ENCODE results near the gene USF2. TPM values are rescaled to one million over a fixed set of nuclear protein-coding genes. Genes with fewer than 3 reads are reported as not detected.

Gene USF2
- total and polyA plus RNA-seq, 10 of the 15 experiments (the other 5 are each of a cell fraction or from before 2014, with no cell fraction given), result 0.56 to 157 (median 65.5) TPM

DNA sequence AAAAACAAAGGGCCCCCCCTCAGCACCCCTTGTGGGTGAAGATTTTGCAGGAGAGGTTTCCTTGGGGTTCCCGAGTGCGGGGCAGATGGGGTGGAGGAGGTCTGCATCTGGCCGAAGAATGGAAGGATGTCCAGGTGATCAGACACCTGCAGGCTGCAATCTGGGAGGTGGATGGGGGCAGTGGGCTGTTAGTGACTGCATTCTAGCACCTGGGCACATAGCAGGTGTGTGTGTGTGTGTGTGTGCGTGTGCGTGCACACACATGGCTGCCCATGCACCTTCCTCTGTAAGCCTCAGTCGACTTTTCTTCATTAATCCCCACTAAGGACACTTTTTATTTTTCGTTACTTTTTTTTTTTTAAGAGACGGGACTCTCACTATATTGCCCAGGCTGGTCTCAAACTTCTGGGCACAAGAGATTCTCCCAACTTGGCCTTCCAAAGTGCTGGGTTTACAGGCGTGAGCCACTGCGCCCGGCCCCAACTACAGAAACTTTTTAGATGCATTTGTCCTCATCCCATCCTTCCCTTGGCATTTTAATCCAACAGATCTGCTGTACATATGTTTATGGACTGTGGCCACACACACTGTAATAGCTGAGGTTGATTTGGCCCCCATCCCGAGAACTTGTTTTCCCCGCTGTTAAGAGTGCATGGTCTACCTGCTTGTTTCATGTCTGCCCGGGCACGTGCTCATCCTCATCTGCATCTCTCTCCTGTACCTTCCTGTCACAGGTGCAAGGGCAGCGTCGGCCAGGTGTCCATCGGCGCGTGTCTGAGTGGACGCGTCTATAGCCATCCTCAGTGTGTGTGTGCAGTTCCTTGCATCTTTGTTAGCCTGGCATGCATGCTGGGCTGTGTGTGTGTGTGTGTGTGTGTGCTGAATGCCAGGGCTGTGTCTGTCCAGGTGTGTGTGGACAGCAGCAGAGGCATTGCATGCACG lies 23.9 kb downstream of the USF2 start:
- ATAC-seq (no peak), FAIRE-seq (no peak), DNase-seq (ENCODE audit: low read depth, low spot score) (no peak)
- no peak overlapping the region for H3K27ac ChIP-seq (ENCODE audit: control insufficient read depth, insufficient read depth)
- H3K4me2 ChIP-seq (ENCODE audit: control insufficient read depth, insufficient read depth), result no peak overlapping the region
- SMC1A ChIA-PET (ENCODE audit: uncharacterized antibody, unreplicated experiment), result no interaction called here
- intact Hi-C loops (cut with micrococcal nuclease; ENCODE audit: unreplicated experiment), result no loop called here
- no peaks in the 10 kb centered on the region for H3K9me3 ChIP-seq (replicated peaks; ENCODE audit: control insufficient read depth, insufficient read depth, low read length)
- no peak overlapping the region for H3K9ac ChIP-seq (ENCODE audit: control insufficient read depth, insufficient read depth, low read length)
- 45% methylated on average over 22 of the region's 23 CpGs for WGBS (ENCODE audit: insufficient coverage, insufficient replicate concordance, low lambda C conversion rate, missing lambda C conversion rate)
- in situ Hi-C loops (cut with MboI), result no loop called here
- TF ChIP-seq CHD2 (IDR thresholded peaks at IDR 0.05; ENCODE audit: borderline replicate concordance, low read depth, low read length) (no peak), ZNF207 (IDR thresholded peaks at IDR 0.05; ENCODE audit: borderline replicate concordance) (no peak), FOS (IDR thresholded peaks at IDR 0.05; ENCODE audit: borderline replicate concordance, extremely low read depth, insufficient read length) (no peak)
- no peaks in the 10 kb centered on the region for H4K20me1 ChIP-seq (ENCODE audit: control insufficient read depth, insufficient read depth)
- no peak overlapping the region for H2AFZ ChIP-seq (ENCODE audit: control insufficient read depth, low read depth, low read length)
- H3K27me3 ChIP-seq (replicated peaks in 1 of 2; ENCODE audit: control insufficient read depth in 2 of 2, insufficient read depth in 2 of 2, low read length in 1 of 2), result no peaks in the 10 kb centered on the region; a peak in 1 of 4 replicates
- H3K4me1 ChIP-seq (ENCODE audit: control insufficient read depth, insufficient read depth, low read length), result peaks cover 23% of the 10 kb centered on the region
- H3K36me3 ChIP-seq (ENCODE audit: control insufficient read depth in 2 of 2, insufficient read depth in 2 of 2, low read length in 1 of 2), result no peaks in the 10 kb centered on the region
- POLR2A ChIA-PET, result no interaction called here
- RAD21 ChIA-PET (ENCODE audit: unreplicated experiment), result no interaction called here
- H3K4me3 ChIP-seq, result no peak overlapping the region
- H3K79me2 ChIP-seq (ENCODE audit: control insufficient read depth, insufficient read depth, low read length), result no peaks in the 10 kb centered on the region
- BruUV-seq (replicated peaks), result no TSS peak
- CTCF ChIA-PET, result no interaction called here

DNA sequence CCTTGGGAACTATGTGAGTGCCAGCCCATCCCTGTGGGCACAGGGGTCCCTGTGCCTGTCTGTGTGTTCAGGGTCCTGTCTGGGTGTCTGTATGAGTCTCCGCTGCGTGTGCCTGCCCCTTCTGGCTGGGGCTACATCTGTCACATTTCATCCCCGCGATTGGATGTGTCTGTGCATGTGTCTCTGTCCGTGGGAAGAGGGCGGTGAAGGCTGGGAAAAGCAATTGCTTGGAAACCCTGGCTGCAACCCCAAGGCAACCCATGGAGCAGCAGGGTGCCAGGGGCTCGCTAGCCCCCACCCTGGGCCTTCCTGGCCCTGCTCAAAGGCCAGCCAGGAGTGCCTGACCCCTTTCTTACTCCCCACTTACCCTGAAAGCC lies 24.6 kb downstream of the USF2 start:
- no peak for ATAC-seq
- Histone ChIP-seq H3K9ac (ENCODE audit: control insufficient read depth, insufficient read depth, low read length) (no peak overlapping the region), H3K79me2 (ENCODE audit: control insufficient read depth, insufficient read depth, low read length) (no peaks in the 10 kb centered on the region), H3K4me1 (ENCODE audit: control insufficient read depth, insufficient read depth, low read length) (peaks cover 26% of the 10 kb centered on the region), H3K27ac (ENCODE audit: control insufficient read depth, insufficient read depth) (no peak overlapping the region), H2AFZ (ENCODE audit: control insufficient read depth, low read depth, low read length) (no peak overlapping the region), H3K27me3 (replicated peaks in 1 of 2; ENCODE audit: control insufficient read depth in 2 of 2, insufficient read depth in 2 of 2, low read length in 1 of 2) (no peaks in the 10 kb centered on the region; a peak in 1 of 4 replicates), H3K4me3 (no peak overlapping the region), H4K20me1 (ENCODE audit: control insufficient read depth, insufficient read depth) (no peaks in the 10 kb centered on the region), H3K4me2 (ENCODE audit: control insufficient read depth, insufficient read depth) (no peak overlapping the region), H3K9me3 (replicated peaks; ENCODE audit: control insufficient read depth, insufficient read depth, low read length) (no peaks in the 10 kb centered on the region), H3K36me3 (ENCODE audit: control insufficient read depth in 2 of 2, insufficient read depth in 2 of 2, low read length in 1 of 2) (no peaks in the 10 kb centered on the region)
- TF ChIP-seq WRNIP1 (IDR thresholded peaks at IDR 0.05; ENCODE audit: borderline replicate concordance, low read depth, low read length) (no peak), ESRRA (IDR thresholded peaks at IDR 0.05; ENCODE audit: low read length) (no peak), RAD21 (IDR thresholded peaks at IDR 0.05; ENCODE audit: insufficient read depth, low read depth, low read length) (no peak), HDAC6 (IDR thresholded peaks at IDR 0.05; ENCODE audit: unreplicated experiment) (no peak)
- TF ChIP-seq, protein P1, sequence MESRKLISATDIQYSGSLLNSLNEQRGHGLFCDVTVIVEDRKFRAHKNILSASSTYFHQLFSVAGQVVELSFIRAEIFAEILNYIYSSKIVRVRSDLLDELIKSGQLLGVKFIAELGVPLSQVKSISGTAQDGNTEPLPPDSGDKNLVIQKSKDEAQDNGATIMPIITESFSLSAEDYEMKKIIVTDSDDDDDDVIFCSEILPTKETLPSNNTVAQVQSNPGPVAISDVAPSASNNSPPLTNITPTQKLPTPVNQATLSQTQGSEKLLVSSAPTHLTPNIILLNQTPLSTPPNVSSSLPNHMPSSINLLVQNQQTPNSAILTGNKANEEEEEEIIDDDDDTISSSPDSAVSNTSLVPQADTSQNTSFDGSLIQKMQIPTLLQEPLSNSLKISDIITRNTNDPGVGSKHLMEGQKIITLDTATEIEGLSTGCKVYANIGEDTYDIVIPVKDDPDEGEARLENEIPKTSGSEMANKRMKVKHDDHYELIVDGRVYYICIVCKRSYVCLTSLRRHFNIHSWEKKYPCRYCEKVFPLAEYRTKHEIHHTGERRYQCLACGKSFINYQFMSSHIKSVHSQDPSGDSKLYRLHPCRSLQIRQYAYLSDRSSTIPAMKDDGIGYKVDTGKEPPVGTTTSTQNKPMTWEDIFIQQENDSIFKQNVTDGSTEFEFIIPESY (IDR thresholded peaks at IDR 0.05), result no peak
- TF ChIP-seq, protein P2, sequence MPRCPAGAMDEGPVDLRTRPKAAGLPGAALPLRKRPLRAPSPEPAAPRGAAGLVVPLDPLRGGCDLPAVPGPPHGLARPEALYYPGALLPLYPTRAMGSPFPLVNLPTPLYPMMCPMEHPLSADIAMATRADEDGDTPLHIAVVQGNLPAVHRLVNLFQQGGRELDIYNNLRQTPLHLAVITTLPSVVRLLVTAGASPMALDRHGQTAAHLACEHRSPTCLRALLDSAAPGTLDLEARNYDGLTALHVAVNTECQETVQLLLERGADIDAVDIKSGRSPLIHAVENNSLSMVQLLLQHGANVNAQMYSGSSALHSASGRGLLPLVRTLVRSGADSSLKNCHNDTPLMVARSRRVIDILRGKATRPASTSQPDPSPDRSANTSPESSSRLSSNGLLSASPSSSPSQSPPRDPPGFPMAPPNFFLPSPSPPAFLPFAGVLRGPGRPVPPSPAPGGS (IDR thresholded peaks at IDR 0.05; ENCODE audit: borderline replicate concordance, insufficient read depth, low read depth, low read length, poor library complexity, severe bottlenecking), result no peak
- TF ChIP-seq, protein P3, sequence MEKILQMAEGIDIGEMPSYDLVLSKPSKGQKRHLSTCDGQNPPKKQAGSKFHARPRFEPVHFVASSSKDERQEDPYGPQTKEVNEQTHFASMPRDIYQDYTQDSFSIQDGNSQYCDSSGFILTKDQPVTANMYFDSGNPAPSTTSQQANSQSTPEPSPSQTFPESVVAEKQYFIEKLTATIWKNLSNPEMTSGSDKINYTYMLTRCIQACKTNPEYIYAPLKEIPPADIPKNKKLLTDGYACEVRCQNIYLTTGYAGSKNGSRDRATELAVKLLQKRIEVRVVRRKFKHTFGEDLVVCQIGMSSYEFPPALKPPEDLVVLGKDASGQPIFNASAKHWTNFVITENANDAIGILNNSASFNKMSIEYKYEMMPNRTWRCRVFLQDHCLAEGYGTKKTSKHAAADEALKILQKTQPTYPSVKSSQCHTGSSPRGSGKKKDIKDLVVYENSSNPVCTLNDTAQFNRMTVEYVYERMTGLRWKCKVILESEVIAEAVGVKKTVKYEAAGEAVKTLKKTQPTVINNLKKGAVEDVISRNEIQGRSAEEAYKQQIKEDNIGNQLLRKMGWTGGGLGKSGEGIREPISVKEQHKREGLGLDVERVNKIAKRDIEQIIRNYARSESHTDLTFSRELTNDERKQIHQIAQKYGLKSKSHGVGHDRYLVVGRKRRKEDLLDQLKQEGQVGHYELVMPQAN (conservative IDR thresholded peaks at IDR 0.05), result no peak
- intact Hi-C loops (cut with micrococcal nuclease; ENCODE audit: unreplicated experiment) (no loop called here), in situ Hi-C loops (cut with MboI) (no loop called here)
- ChIA-PET CTCF (no interaction called here), POLR2A (no interaction called here), RAD21 (ENCODE audit: unreplicated experiment) (no interaction called here), SMC1A (ENCODE audit: uncharacterized antibody, unreplicated experiment) (no interaction called here)
- WGBS (ENCODE audit: insufficient coverage, insufficient replicate concordance, low lambda C conversion rate, missing lambda C conversion rate), result 61% methylated on average over 7 of the region's 7 CpGs
- BruUV-seq (replicated peaks), result no TSS peak
- DNase-seq (ENCODE audit: low read depth, low spot score), result no peak
- no peak for FAIRE-seq
